BLaER1 treated with 17β-estradiol and CSF1 and Interleukin-3, amounts not matched to agents 10 nM and 100 nM (cell line): ENCODE results near the gene DHRS7C.

Source experiments
- H3K27ac ChIP-seq, 11 experiments: shearing (Covaris generic); formaldehyde crosslinking; 2 replicates each; pipeline ENCODE4 v1.8.1; 2022
- H3K27me3 ChIP-seq, 11 experiments: shearing (Covaris generic); formaldehyde crosslinking; 2 replicates each; pipeline ENCODE4 v1.8.1; 2022
- H3K36me3 ChIP-seq, 11 experiments: shearing (Covaris generic); formaldehyde crosslinking; 2 replicates each; pipeline ENCODE4 v1.8.1; 2022
- H3K4me1 ChIP-seq, 10 experiments: shearing (Covaris generic); formaldehyde crosslinking; 2 replicates each; pipeline ENCODE4 v1.8.1; 2022
- H3K4me2 ChIP-seq, 11 experiments: shearing (Covaris generic); formaldehyde crosslinking; 2 replicates each; pipeline ENCODE4 v1.8.1; 2022
- H3K4me3 ChIP-seq, 10 experiments: shearing (Covaris generic); formaldehyde crosslinking; 2 replicates each; pipeline ENCODE4 v1.8.1; 2022
- H3K9ac ChIP-seq, 11 experiments: shearing (Covaris generic); formaldehyde crosslinking; 2 replicates each; pipeline ENCODE4 v1.8.1; 2022
- H3K9me3 ChIP-seq, 11 experiments: shearing (Covaris generic); formaldehyde crosslinking; replicated peaks in 1 of 11; 2 replicates each; pipeline ENCODE4 v1.8.1; 2022
- H4K20me1 ChIP-seq, 11 experiments: shearing (Covaris generic); formaldehyde crosslinking; 2 replicates each; pipeline ENCODE4 v1.8.1; 2022
- Cebpa-rat ChIP-seq, 11 experiments: shearing (Covaris generic); IDR thresholded peaks; 2 replicates each; pipeline ENCODE4 v1.8.1; 2022

Gene DHRS7C

GRCh38 chr17:9824797-9825338 lies 33.5 kb upstream of the DHRS7C start:
- Histone ChIP-seq H3K36me3 (no peaks in the 10 kb centered on the region), H3K4me3 (no peak overlapping the region), H3K4me1 (peaks cover 0 to 34% (median 26%) of the 10 kb centered on the region in 10 experiments; a peak in 14 of 20 replicates), H4K20me1 (no peaks in the 10 kb centered on the region), H3K27me3 (no peaks in the 10 kb centered on the region), H3K9ac (no peak overlapping the region), H3K4me2 (peak overlapping the region in 5 of 11 experiments; percentile 1 to 36 (median 11); a peak in 3 of 22 replicates), H3K9me3 (no peaks in the 10 kb centered on the region), H3K27ac (no peak overlapping the region)
- no peak for TF ChIP-seq Cebpa-rat (IDR thresholded peaks at IDR 0.05)

DNA sequence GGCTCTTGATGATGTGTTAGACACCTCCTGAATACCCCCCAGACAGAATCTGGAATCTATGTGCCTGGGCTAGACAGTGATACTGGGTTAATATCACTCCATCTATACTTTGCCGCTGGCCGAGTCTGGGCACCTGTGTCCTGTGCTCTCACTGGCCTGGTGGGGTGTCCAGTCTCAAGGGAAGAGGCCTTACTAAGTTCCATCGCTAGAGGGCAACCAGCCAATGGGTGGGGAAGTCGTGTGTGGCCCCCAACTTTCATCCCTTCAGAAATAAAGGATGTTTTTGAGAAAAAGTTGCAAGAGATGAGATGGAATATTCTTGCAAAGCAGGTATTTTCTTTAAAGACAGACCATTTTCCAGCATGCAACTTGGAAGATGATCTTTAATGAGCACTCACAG lies 32.7 kb upstream of the DHRS7C start:
- no peak for TF ChIP-seq Cebpa-rat (IDR thresholded peaks at IDR 0.05)
- Histone ChIP-seq H3K4me1 (peaks cover 0 to 34% (median 26%) of the 10 kb centered on the region in 10 experiments; a peak in 14 of 20 replicates), H3K27ac (no peak overlapping the region)

DNA sequence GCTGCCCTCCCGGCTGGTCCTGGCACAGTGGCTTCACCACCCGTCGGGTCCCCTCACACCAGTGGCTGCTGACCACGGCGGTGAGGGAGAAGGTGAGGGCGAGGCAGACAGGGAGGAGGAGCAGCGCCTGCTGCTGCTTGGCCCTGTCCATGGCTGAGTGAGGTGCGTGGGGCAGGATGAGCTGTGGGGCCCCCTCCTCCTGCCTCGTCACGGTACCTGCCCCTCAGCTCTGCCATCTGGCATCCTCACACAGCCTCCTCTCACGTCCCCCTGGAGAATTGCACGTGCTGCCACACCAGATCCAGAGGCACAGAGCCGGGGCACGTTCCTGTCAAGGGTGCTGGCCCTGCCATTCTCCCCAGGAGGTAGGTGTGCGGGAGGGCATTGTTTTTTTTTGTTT lies 30.5 kb upstream of the DHRS7C start, which contains the start of gene GSG1L2:
Gene GSG1L2 (minus strand): TSS at position 159 of the 400 bp plus-strand sequence. CDS start 8 bp downstream, at position 151.
- H3K27ac ChIP-seq, result no peak within 1 kb of the TSS
- H3K36me3 ChIP-seq, result no peaks in the 10 kb centered on the region
- H3K27me3 ChIP-seq, result no peaks in the 10 kb centered on the region
- TF ChIP-seq Cebpa-rat (IDR thresholded peaks at IDR 0.05), result no peak
- H3K4me2 ChIP-seq, result peak within 1 kb of the TSS in 8 of 11 experiments; percentile 15 to 66 (median 54); a peak in 14 of 22 replicates
- no peak within 1 kb of the TSS for H3K9ac ChIP-seq
- H3K4me1 ChIP-seq, result peaks cover 0 to 38% (median 31%) of the 10 kb centered on the region in 10 experiments; a peak in 14 of 20 replicates
- H3K9me3 ChIP-seq, result no peaks in the 10 kb centered on the region
- H4K20me1 ChIP-seq, result no peaks in the 10 kb centered on the region
- H3K4me3 ChIP-seq, result no peak within 1 kb of the TSS

More for the DNA sequence above, 32.7 kb upstream of the DHRS7C start:
- Histone ChIP-seq H3K4me2 (no peak overlapping the region), H3K4me3 (no peak overlapping the region), H3K27me3 (no peaks in the 10 kb centered on the region), H3K9ac (no peak overlapping the region), H4K20me1 (no peaks in the 10 kb centered on the region), H3K36me3 (no peaks in the 10 kb centered on the region), H3K9me3 (no peaks in the 10 kb centered on the region)

DNA sequence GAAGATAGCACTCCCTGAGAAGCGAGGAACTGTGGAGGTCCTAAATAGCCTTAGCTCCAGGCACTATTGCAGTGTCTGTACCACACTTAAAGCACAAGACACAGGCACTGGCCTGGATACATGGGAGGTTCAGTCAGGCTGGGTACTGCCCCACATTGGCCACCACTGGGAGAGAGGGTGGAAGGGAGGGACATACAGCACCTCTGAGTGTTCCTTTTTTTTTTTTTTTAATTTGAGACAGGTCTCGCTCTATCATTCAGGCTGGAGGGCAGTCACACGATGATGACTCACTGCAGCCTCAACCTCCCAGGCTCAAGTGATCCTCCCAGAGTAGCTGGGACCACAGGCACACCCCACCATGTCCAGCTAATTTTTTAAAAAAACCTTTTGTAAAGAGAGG lies 29.1 kb upstream of the DHRS7C start:
- H3K27me3 ChIP-seq, result no peaks in the 10 kb centered on the region
- no peak overlapping the region for H3K27ac ChIP-seq
- no peak for TF ChIP-seq Cebpa-rat (IDR thresholded peaks at IDR 0.05)
- no peaks in the 10 kb centered on the region for H4K20me1 ChIP-seq
- no peak overlapping the region for H3K9ac ChIP-seq
- no peaks in the 10 kb centered on the region for H3K36me3 ChIP-seq
- H3K4me2 ChIP-seq, result no peak overlapping the region
- H3K9me3 ChIP-seq, result no peaks in the 10 kb centered on the region
- peaks cover 0 to 35% (median 26%) of the 10 kb centered on the region in 10 experiments; a peak in 14 of 20 replicates for H3K4me1 ChIP-seq
- no peak overlapping the region for H3K4me3 ChIP-seq

- Histone ChIP-seq H3K4me1 (peaks cover 0 to 27% (median 22%) of the 10 kb centered on the region in 10 experiments; a peak in 14 of 20 replicates), H3K9ac (no peak overlapping the region), H4K20me1 (no peaks in the 10 kb centered on the region), H3K36me3 (no peaks in the 10 kb centered on the region), H3K9me3 (no peaks in the 10 kb centered on the region), H3K27me3 (no peaks in the 10 kb centered on the region), H3K27ac (no peak overlapping the region), H3K4me2 (no peak overlapping the region), H3K4me3 (no peak overlapping the region)
- no peak for TF ChIP-seq Cebpa-rat (IDR thresholded peaks at IDR 0.05)
Measured at GRCh38 chr17:9818760-9819159, 27.4 kb upstream of the DHRS7C start.

GRCh38 chr17:9817086-9817485 lies 25.7 kb upstream of the DHRS7C start:
- Histone ChIP-seq H3K9ac (no peak overlapping the region), H3K27ac (no peak overlapping the region), H4K20me1 (no peaks in the 10 kb centered on the region), H3K4me2 (peak overlapping the region in 7 of 11 experiments; percentile 1 to 26 (median 8); a peak in 6 of 22 replicates), H3K27me3 (no peaks in the 10 kb centered on the region), H3K4me1 (peaks cover 0 to 18% (median 12%) of the 10 kb centered on the region in 10 experiments; a peak in 14 of 20 replicates), H3K9me3 (no peaks in the 10 kb centered on the region), H3K4me3 (no peak overlapping the region), H3K36me3 (no peaks in the 10 kb centered on the region)
- TF ChIP-seq Cebpa-rat (IDR thresholded peaks at IDR 0.05), result no peak

DNA sequence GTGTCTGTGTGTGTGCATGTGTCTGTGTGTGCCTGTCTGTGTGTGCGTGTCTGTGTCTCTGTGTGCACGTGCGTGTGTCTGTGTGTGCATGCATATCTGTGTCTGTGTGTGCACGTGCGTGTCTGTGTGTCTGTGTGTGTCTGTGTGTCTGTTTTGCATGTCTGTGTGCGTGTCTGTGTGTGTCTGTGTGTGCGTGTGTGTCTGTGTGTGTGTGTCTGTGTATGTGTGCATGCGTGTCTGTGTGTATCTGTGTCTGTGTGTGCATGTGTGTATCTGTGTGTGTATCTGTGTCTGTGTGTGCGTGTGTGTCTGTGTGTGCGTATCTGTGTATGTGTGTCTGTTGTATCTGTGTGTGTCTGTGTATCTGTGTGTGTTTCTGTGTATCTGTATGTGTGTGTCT lies 25.1 kb upstream of the DHRS7C start:
- Histone ChIP-seq H3K36me3 (no peaks in the 10 kb centered on the region), H3K27ac (no peak overlapping the region), H3K4me1 (peaks cover 0 to 12% (median 6%) of the 10 kb centered on the region in 10 experiments; a peak in 10 of 20 replicates), H3K27me3 (no peaks in the 10 kb centered on the region), H3K9me3 (no peaks in the 10 kb centered on the region), H3K4me3 (no peak overlapping the region), H3K4me2 (0 out of 22 replicates have a peak overlapping the region, but pooled peaks of 1 of the 11 experiments have one; percentile 25), H4K20me1 (no peaks in the 10 kb centered on the region), H3K9ac (no peak overlapping the region)
- no peak for TF ChIP-seq Cebpa-rat (IDR thresholded peaks at IDR 0.05)

- peaks cover 0 to 4% (median 1%) of the 10 kb centered on the region in 11 experiments; a peak in 7 of 22 replicates for H3K9me3 ChIP-seq
- H3K9ac ChIP-seq, result no peak overlapping the region
- no peaks in the 10 kb centered on the region for H3K27me3 ChIP-seq
- H3K4me2 ChIP-seq, result no peak overlapping the region
- H3K4me3 ChIP-seq, result no peak overlapping the region
- H4K20me1 ChIP-seq, result no peaks in the 10 kb centered on the region
- peaks cover 0 to 16% (median 6%) of the 10 kb centered on the region in 10 experiments; a peak in 8 of 20 replicates for H3K4me1 ChIP-seq
- H3K27ac ChIP-seq, result no peak overlapping the region
- no peak for TF ChIP-seq Cebpa-rat (IDR thresholded peaks at IDR 0.05)
- H3K36me3 ChIP-seq, result no peaks in the 10 kb centered on the region
Measured at GRCh38 chr17:9814337-9814945, 23.0 kb upstream of the DHRS7C start.

DNA sequence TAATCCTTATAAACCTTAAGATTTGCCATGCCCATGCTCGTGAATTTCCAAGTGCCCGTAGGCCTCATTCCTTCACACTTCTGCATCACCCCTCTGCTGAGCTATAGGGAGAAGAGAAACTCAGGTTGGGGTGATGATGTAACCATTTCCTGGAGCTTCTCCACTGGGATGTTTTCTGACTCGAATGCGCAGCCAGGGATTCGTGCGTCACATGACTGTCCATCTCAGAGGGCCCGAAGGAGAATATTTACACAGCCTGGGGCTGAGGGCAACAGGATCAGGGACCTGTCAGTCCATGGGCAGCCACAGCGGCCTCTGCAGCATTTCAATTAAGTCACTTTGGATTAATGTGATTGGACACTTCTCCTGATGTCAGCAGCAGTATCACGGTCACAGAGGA lies 21.8 kb upstream of the DHRS7C start:
- no peak overlapping the region for H3K4me2 ChIP-seq
- no peak for TF ChIP-seq Cebpa-rat (IDR thresholded peaks at IDR 0.05)
- no peak overlapping the region for H3K9ac ChIP-seq
- H3K27me3 ChIP-seq, result no peaks in the 10 kb centered on the region
- no peaks in the 10 kb centered on the region for H3K36me3 ChIP-seq
- peaks cover 0 to 16% (median 6%) of the 10 kb centered on the region in 10 experiments; a peak in 8 of 20 replicates for H3K4me1 ChIP-seq
- peaks cover 0 to 13% (median 6%) of the 10 kb centered on the region in 11 experiments; a peak in 7 of 22 replicates for H3K9me3 ChIP-seq
- no peak overlapping the region for H3K27ac ChIP-seq
- H4K20me1 ChIP-seq, result no peaks in the 10 kb centered on the region
- H3K4me3 ChIP-seq, result no peak overlapping the region
